LNCAP (cell line): ENCODE measurements around the gene RHO.

ENCODE experiments used
- CTCF ChIP-seq: fragments of 450-650 bp; IDR thresholded peaks from 2 replicates; pipeline ENCODE4 v1.5.1; 2017; ENCODE audit warnings: mild to moderate bottlenecking

RHO gene

GRCh38 chr3:129503471-129504291 lies 24.8 kb upstream of the RHO start:
- TF ChIP-seq CTCF, result no peak

GRCh38 chr3:129504471-129505100 lies 23.9 kb upstream of the RHO start:
- TF ChIP-seq CTCF, result no peak

- TF ChIP-seq CTCF, result no peak
These were observed 23.1 kb upstream of the RHO start for GRCh38 chr3:129505341-129505740.

GRCh38 chr3:129506231-129506742 lies 22.2 kb upstream of the RHO start:
- no peak for TF ChIP-seq CTCF

- no peak for TF ChIP-seq CTCF
These were observed 21.1 kb upstream of the RHO start for GRCh38 chr3:129507181-129507831.

- no peak for TF ChIP-seq CTCF
These were observed 15.8 kb upstream of the RHO start for GRCh38 chr3:129512595-129512994.

GRCh38 chr3:129513705-129514104 lies 14.7 kb upstream of the RHO start:
- no peak for TF ChIP-seq CTCF
